C4-2B (cell line): Measurements from ENCODE around the gene FBXL13.

Experiments used
- CTCF ChIP-seq: fragments of 450-650 bp; conservative IDR thresholded peaks from 2 replicates; pipeline ENCODE4 v1.5.1; 2017; ENCODE audit warnings: mild to moderate bottlenecking
- ZFX ChIP-seq: fragments of 450-650 bp; IDR thresholded peaks from 2 replicates; pipeline ENCODE4 v1.6.1; 2017

DNA sequence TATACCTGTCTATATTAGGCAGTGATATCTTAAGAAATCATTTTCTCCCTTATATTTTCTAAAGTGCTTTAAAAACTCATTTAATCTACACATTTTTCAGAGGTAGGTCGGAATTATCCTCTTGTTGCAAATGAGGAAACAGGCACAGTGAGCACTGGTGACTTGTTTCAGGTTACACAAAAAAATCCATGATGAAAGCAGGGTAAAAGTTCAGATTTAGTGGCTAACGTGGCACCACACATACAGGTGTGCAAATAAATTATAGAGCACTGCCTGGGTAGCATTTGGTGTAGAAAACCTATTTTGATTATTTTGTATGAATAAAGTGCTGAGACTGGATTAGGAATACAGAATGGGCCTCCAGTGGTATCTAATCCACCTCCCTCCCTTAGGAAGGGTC lies 26.9 kb upstream of the FBXL13 start:
- no peak for TF ChIP-seq CTCF
- TF ChIP-seq ZFX = no peak
